GM19193 (cell line): ENCODE data around the gene CYP8B1.

Experiments
- POLR2A ChIP-seq: IDR thresholded peaks from 4 replicates; pipeline ENCODE4 v1.6.1; 2011; ENCODE audit not compliant: insufficient read depth, insufficient read length; ENCODE audit errors: extremely low read depth

CYP8B1 gene

DNA sequence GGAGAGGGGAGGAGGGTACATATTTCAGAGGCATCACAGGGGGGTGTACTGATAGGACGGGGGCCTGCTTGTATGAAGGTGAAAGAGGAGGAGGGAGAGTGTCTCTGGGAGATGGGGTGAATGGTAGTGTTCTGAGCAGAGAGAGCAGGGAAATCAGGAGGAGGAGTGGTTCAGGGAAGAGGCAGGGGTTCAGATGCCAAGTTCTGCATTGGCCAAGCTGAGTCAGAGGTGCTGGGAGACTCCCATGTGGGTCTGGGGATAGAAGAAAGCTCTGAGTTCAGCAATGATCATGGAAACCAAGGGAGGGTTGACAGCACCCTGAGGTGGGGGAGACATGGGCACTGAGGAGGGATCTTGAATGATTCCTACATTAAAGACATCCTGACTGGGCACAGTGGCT lies 3.0 kb downstream of the CYP8B1 start:
- no peak for TF ChIP-seq POLR2A

DNA sequence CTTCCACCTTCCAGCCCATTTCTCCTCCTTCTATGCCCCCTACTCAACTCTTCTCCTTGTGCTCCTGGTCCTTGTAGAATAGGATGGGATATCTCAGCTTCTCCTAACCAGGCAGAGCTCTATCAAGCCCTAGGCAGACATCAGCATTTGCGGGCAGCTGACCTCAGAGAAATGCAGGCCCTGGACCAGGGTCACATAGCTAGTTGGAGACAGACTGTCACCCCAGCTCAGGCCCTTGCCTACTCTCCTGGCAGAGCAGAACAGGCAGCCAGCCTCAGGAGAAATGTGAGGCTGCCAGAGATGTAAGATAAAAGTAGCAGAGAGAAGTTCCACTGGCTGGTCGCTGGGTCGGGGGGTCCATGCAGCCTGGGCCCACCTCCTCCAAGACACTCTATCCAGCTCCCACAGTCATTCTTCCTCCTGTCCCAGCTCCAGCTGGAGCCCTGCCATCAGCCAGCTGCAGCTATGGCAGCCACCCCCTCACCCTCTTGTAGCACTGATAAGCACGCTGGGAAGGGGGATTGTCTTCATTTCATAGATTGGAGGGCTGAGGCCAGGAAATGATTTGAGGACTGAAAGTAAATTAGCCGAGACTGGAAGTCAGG lies 4.0 kb downstream of the CYP8B1 start:
- TF ChIP-seq POLR2A = no peak

DNA sequence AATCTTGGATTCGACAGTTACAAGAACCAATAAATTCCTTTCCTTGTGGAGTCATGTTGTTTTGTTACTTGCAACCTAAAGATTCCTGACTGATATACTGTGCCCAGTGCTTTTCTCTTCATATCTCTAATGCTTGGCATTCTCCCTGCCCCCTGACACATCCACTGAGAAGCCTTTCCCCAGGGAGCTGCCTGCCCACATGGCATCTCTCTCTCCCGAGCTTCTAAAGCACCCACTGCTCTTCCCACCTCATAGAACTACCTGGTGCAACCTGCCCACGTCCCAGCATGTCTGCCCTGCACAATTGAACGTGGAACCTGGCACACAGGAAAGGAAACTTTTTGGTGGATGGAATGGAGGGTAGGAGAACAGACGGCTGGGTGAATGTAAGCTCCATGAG lies 6.8 kb downstream of the CYP8B1 start:
- TF ChIP-seq POLR2A = no peak

DNA sequence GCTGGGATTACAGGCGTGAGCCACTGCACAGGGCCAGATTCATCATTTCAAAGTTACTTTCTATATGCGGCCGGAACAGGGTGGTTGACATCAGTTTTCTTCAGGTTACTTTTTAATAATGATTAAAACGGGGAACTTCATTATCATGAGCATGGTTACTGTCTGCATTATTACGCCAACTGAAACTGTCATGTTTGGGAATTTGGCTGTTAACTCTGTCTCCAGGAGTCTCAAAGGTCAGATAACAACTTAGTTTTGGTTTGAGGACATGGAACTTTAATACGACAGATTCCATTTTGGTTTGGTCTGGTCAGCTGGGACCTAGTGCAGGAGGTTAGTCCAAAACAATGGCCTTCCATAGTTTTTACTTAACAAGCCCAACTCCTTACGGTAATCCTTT lies 8.5 kb downstream of the CYP8B1 start:
- TF ChIP-seq POLR2A = no peak

DNA sequence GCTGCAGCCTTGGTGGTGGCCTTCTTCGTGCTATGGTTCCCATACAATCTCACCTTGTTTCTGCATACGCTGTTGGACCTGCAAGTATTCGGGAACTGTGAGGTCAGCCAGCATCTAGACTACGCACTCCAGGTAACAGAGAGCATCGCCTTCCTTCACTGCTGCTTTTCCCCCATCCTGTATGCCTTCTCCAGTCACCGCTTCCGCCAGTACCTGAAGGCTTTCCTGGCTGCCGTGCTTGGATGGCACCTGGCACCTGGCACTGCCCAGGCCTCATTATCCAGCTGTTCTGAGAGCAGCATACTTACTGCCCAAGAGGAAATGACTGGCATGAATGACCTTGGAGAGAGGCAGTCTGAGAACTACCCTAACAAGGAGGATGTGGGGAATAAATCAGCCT lies 10.4 kb downstream of the CYP8B1 start:
- TF ChIP-seq POLR2A = no peak

DNA sequence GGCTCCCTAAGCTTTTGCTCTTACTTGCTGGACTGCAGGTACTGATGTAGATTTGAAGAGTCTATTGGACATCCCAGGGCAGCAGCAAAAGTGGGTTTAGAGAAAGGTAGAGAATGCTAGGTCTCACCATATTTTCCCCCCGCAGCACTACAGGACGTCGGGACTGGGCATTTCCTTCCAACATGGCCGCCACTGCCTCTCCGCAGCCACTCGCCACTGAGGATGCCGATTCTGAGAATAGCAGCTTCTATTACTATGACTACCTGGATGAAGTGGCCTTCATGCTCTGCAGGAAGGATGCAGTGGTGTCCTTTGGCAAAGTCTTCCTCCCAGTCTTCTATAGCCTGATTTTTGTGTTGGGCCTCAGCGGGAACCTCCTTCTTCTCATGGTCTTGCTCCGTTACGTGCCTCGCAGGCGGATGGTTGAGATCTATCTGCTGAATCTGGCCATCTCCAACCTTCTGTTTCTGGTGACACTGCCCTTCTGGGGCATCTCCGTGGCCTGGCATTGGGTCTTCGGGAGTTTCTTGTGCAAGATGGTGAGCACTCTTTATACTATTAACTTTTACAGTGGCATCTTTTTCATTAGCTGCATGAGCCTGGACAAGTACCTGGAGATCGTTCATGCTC lies 11.2 kb downstream of the CYP8B1 start:
- no peak for TF ChIP-seq POLR2A

DNA sequence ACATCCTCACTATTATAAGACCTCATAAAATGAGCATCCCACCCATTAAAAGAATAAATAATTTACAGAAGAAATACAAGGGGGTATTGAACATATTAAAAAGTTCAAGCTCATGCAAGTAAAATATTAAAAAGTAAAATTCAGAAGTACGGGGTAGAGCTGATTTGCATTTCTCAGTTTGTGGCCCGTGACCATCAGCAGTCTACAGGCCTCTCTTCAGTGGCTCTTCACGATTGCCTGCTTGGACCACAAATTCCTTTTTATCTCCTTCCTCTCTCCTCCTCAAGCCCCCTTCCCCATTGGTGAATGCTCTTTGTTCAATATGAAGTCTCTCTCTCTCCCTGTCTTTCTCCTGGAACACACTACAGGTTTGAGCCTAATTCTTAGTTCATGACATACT lies 19.1 kb downstream of the CYP8B1 start:
- no peak for TF ChIP-seq POLR2A

GRCh38 chr3:42855547-42856380 lies 19.9 kb downstream of the CYP8B1 start:
- no peak for TF ChIP-seq POLR2A

- no peak for TF ChIP-seq POLR2A
Measured at GRCh38 chr3:42855219-42855546, 20.5 kb downstream of the CYP8B1 start.

GRCh38 chr3:42853739-42854302 lies 21.9 kb downstream of the CYP8B1 start:
- no peak for TF ChIP-seq POLR2A

GRCh38 chr3:42853056-42853455 lies 22.6 kb downstream of the CYP8B1 start:
- no peak for TF ChIP-seq POLR2A

DNA sequence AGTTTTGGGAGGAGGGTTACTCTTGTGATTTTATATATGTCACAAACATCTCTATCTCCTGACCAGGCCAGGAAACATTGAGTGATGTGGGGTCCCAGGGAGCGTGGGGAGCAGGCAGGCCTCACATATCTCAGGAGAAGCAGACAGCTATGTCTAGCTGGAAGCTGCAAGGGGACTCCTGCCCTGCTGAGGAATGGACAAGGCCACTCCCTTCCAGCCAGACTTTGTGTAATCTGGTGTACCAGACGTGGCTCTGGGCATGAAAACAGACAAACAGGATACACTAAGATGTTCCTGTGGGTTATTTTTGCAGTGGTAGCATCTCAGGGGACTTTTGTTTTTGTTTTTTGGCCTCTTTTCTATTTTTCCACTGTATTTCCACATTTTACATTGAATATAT lies 23.2 kb downstream of the CYP8B1 start:
- no peak for TF ChIP-seq POLR2A

- TF ChIP-seq POLR2A = no peak
Measured at GRCh38 chr3:42851228-42851834, 24.3 kb downstream of the CYP8B1 start.

DNA sequence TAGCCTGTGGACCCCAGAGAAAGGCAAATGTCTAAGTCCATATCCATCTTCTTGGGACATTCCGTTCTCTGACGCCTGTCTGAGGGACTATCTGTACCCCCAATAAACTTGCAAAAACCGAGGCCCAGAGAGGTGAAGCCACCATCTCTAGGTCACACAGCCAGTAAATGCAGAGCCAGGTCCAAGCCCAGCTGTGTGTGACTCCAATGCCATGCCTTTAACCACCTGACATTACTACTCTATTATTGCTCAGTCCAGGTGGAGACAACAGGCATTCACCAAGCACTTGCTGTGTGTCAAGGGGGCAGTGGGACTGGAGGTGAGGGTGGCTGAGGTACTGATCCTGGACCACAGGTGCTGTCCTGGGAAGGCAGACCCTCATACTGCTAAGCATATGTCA lies 25.4 kb downstream of the CYP8B1 start:
- no peak for TF ChIP-seq POLR2A

GRCh38 chr3:42849017-42849416 lies 26.7 kb downstream of the CYP8B1 start:
- TF ChIP-seq POLR2A = no peak
